NCI-H1105 (cell line): Measurements from ENCODE around the gene TCF19.

Source experiments
- DNase-seq: peaks from one replicate; lab custom pipeline; 2025; lab: John Stamatoyannopoulos, UW

The TCF19 gene

GRCh38 chr6:31210123-31210522, 51.7 kb downstream of the TCF19 start:
- DNase-seq, result no peak

GRCh38 chr6:31210741-31211532, 52.5 kb downstream of the TCF19 start:
- DNase-seq, result no peak
